SK-N-SH treated with all-trans-retinoic acid at 6 μM for 48 hours (cell line): ENCODE results near the gene BRAT1.

ENCODE experiments used
- ATAC-seq: fragments of 200-7000 bp; cut with Tn5 transposase; 3 replicates; pipeline ENCODE4 v1.9.1; 2020; ENCODE audit warnings: mild to moderate bottlenecking, moderate library complexity
- ARNTL ChIP-seq: fragments of 450-650 bp; formaldehyde crosslinking; IDR thresholded peaks from 2 replicates; pipeline ENCODE4 v1.5.0; 2020; ENCODE audit warnings: low read depth, mild to moderate bottlenecking, moderate library complexity, borderline replicate concordance
- BACH2 ChIP-seq: fragments of 250-450 bp; sonication (Bioruptor Pico); IDR thresholded peaks from 2 replicates; pipeline ENCODE4 v1.9.0; 2021; ENCODE audit warnings: mild to moderate bottlenecking, borderline replicate concordance
- CREB5 ChIP-seq: fragments of 250-450 bp; sonication (Bioruptor Pico); IDR thresholded peaks from 2 replicates; pipeline ENCODE4 v1.5.1; 2020; ENCODE audit warnings: low read depth, mild to moderate bottlenecking, moderate library complexity
- CSDC2 ChIP-seq: fragments of 250-450 bp; sonication (Bioruptor Pico); IDR thresholded peaks from 2 replicates; pipeline ENCODE4 v1.5.0; 2020; ENCODE audit warnings: mild to moderate bottlenecking, moderate library complexity
- CSRNP3 ChIP-seq: fragments of 250-450 bp; sonication (Bioruptor Pico); IDR thresholded peaks from 2 replicates; pipeline ENCODE4 v1.5.1; 2021; ENCODE audit warnings: mild to moderate bottlenecking, moderate library complexity
- GLIS3 ChIP-seq: fragments of 250-450 bp; sonication (Bioruptor Pico); IDR thresholded peaks from 2 replicates; pipeline ENCODE4 v1.5.0; 2020; ENCODE audit warnings: mild to moderate bottlenecking, moderate library complexity
- OSR1 ChIP-seq: fragments of 250-450 bp; sonication (Bioruptor Pico); IDR thresholded peaks from 2 replicates; pipeline ENCODE4 v1.8.0; 2022; ENCODE audit warnings: moderate library complexity, mild to moderate bottlenecking, inconsistent platforms
- POU6F1 ChIP-seq: fragments of 250-450 bp; sonication (Bioruptor Pico); IDR thresholded peaks from 2 replicates; pipeline ENCODE4 v1.8.0; 2021; ENCODE audit warnings: low read depth, mild to moderate bottlenecking, moderate library complexity, borderline replicate concordance
- RARB ChIP-seq: fragments of 250-450 bp; sonication (Bioruptor Pico); IDR thresholded peaks from 2 replicates; pipeline ENCODE4 v1.8.0; 2021; ENCODE audit warnings: mild to moderate bottlenecking, moderate library complexity
- SNAI2 ChIP-seq: fragments of 250-450 bp; sonication (Bioruptor Pico); IDR thresholded peaks from 2 replicates; pipeline ENCODE4 v1.5.0; 2020; ENCODE audit warnings: mild to moderate bottlenecking, moderate library complexity
- TSHZ2 ChIP-seq: fragments of 250-450 bp; sonication (Bioruptor Pico); IDR thresholded peaks from 2 replicates; pipeline ENCODE4 v1.5.0; 2020; ENCODE audit warnings: mild to moderate bottlenecking, moderate library complexity
- ZC3H10 ChIP-seq: fragments of 250-450 bp; sonication (Bioruptor Pico); IDR thresholded peaks from 2 replicates; pipeline ENCODE4 v1.5.1; 2021; ENCODE audit warnings: mild to moderate bottlenecking, moderate library complexity
- ZFP3 ChIP-seq: fragments of 250-450 bp; sonication (Bioruptor Pico); IDR thresholded peaks from 2 replicates; pipeline ENCODE4 v1.5.0; 2020; ENCODE audit warnings: mild to moderate bottlenecking, moderate library complexity
- ZFP30 ChIP-seq: fragments of 450-650 bp; formaldehyde crosslinking; IDR thresholded peaks from 2 replicates; pipeline ENCODE4 v1.5.0; 2022; ENCODE audit warnings: mild to moderate bottlenecking, moderate library complexity
- ZNF565 ChIP-seq: fragments of 450-650 bp; formaldehyde crosslinking; conservative IDR thresholded peaks from 2 replicates; pipeline ENCODE4 v1.5.0; 2020; ENCODE audit warnings: low read depth, mild to moderate bottlenecking, moderate library complexity
- ZNF70 ChIP-seq: fragments of 450-650 bp; formaldehyde crosslinking; IDR thresholded peaks from 2 replicates; pipeline ENCODE4 v1.5.0; 2020; ENCODE audit warnings: mild to moderate bottlenecking, moderate library complexity
- ZNF8 ChIP-seq: fragments of 450-650 bp; formaldehyde crosslinking; IDR thresholded peaks from 2 replicates; pipeline ENCODE4 v1.5.0; 2020; ENCODE audit warnings: mild to moderate bottlenecking, moderate library complexity

BRAT1 gene

GRCh38 chr7:2589341-2589740, 34.0 kb upstream of the BRAT1 start (continued):
- TF ChIP-seq CSRNP3 (CRISPR knock-in tag) (no peak), CSDC2 (CRISPR knock-in tag) (no peak), ZNF8 (CRISPR knock-in tag) (no peak)

GRCh38 chr7:2587778-2588177, 32.5 kb upstream of the BRAT1 start:
- no peak for ATAC-seq
- TF ChIP-seq ZNF565 (CRISPR knock-in tag) (no peak), OSR1 (no peak), BACH2 (CRISPR knock-in tag) (no peak), ARNTL (CRISPR knock-in tag) (no peak), ZFP30 (no peak), SNAI2 (CRISPR knock-in tag) (no peak), POU6F1 (CRISPR knock-in tag) (no peak), TSHZ2 (CRISPR knock-in tag) (no peak), RARB (CRISPR knock-in tag) (no peak)

- no peak for ATAC-seq
- TF ChIP-seq ZNF8 (CRISPR knock-in tag): no peak
- TF ChIP-seq ZNF70 (CRISPR knock-in tag): no peak
- TF ChIP-seq GLIS3 (CRISPR knock-in tag): no peak
- no peak for TF ChIP-seq ZNF565 (CRISPR knock-in tag)
- no peak for TF ChIP-seq RARB (CRISPR knock-in tag)
- TF ChIP-seq TSHZ2 (CRISPR knock-in tag): no peak
- no peak for TF ChIP-seq SNAI2 (CRISPR knock-in tag)
- TF ChIP-seq CREB5 (CRISPR knock-in tag): no peak
- no peak for TF ChIP-seq ARNTL (CRISPR knock-in tag)
- no peak for TF ChIP-seq ZC3H10 (CRISPR knock-in tag)
Observed at GRCh38 chr7:2587134-2587533, 31.8 kb upstream of the BRAT1 start.

GRCh38 chr7:2586326-2587020, 31.1 kb upstream of the BRAT1 start:
- ATAC-seq: no peak
- TF ChIP-seq ZFP3 (CRISPR knock-in tag) (no peak), ZFP30 (no peak), ARNTL (CRISPR knock-in tag) (no peak), OSR1 (no peak), POU6F1 (CRISPR knock-in tag) (no peak), ZNF8 (CRISPR knock-in tag) (no peak), CSRNP3 (CRISPR knock-in tag) (no peak), TSHZ2 (CRISPR knock-in tag) (no peak)
